ENCODE measurements around the gene MRFAP1.

DNA sequence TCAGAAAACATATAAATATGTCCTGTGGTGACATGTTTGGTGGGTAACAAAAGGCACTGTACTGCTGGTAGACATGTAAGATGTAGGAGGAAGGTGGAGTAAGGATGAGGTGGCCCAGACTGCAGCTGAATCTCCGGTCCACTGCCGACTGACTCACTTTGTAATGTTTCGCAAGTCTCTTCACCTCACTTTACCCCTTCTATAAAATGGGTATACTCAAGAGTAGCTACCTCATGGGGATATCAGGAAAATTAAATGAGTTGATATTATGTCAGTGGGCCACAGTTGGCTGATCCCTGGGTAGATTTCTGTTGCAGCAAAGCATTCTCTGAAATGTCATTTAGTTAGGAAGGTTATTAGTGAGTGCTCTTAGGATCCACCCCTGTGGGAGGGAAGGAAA lies 22.1 kb downstream of the MRFAP1 start:
- TF ChIP-seq POLR2A (IDR thresholded peaks at IDR 0.05; ENCODE audit: low read length) = no peak
- TF ChIP-seq GATA1 (IDR thresholded peaks at IDR 0.05; ENCODE audit: low read depth, low read length) = no peak

Measured in erythroblast (primary cell).